ENCODE measurements around the gene RBKS.
A peak's percentile ranks its signal among the peaks of the same experiment; 100 is the strongest.
"Not testable (repeated sequence)": the region's sequence is repeated elsewhere in the genome, so short reads cannot be mapped to it uniquely, and the experiment has no call there.

The RBKS gene

DNA sequence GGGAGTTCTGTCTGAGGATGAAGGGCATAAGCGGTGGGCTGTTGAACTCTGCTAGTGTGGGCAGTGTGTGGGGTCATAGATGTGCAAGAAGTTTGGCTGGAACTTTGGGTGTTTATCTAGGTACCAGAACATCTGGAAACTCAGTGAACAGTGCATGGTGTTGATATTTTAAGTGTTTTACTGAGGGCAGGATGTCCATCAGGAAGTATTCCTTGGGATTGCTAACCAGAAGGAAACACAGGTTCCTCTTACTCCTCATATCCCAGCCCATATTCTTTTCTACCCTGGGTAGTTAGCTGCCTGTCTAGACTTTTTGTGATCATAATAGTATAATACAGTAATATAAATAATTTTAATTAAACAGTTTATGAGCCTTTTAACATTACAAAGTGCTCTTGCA lies 15.9 kb upstream of the RBKS start:
- no peak for DNase-seq (ENCODE audit: low read depth in 2 of 2)

DNA sequence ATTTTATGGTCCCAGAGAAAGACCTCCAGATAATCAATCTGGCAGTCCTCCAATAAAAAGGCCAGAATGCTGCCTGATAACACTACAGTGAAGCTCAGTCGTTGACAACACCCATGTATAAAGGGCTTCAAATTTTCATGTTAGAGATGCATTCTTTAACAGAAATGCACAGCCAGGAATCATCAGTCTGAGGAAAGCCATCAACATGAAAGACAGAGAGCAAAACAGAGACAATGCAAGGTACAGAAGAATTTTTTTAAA lies 14.1 kb upstream of the RBKS start:
- no peak for DNase-seq (ENCODE audit: low read depth in 2 of 2)

DNA sequence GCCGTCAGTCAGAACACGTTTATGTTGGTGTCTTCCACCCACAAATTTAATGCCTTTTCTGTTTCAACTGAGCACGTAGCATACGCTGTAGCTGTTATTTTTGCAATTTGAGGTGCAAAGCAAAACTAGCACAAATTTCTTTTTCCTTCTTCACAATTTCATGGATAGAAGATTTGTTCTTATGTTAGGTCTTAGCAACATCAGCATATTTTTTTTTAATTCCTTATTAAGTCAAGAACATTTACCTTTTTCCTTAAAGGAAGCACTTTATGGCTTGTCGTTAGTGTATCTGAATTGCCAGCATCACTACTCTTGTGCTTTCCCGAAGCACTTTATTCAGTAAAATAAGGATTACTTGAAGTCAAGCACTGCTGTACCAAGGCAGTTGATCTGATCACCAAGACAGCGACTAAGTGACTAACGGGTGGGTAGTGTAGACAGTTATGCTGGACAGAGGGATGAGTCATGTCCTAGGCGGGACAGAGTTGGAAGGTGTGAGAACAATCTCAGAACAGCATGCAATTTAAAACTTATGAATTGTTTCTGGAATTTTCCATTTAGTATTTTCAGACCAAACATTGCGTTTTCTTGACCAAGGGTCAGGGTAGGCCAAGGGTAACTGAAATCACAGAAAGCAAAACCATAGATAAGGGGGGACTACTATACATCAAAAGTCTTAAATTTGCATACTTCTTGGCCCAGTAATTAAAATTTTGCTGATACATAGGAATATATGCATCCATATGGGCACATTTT lies 13.6 kb upstream of the RBKS start:
- no peak for DNase-seq (ENCODE audit: low read depth in 2 of 2)

DNA sequence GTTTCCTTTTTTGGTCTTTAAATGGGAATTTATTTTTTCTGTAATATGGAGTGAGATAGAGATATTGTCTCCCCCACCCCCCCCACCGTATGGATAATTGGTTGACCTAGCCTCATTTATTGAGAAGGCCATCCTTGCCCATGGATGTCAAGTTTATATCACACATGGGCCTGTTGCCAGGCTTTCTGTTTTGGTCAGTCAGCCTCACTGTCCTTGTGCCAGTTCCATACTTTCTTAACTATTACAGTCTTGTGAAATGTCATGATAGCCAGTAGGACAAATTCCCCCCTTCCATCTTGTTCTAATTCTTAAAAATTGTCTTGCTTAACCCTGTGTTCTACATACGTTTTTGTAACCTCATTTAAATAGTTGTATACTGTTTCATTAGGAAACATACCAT lies 12.8 kb upstream of the RBKS start:
- DNase-seq (ENCODE audit: low read depth in 2 of 2): no peak

DNA sequence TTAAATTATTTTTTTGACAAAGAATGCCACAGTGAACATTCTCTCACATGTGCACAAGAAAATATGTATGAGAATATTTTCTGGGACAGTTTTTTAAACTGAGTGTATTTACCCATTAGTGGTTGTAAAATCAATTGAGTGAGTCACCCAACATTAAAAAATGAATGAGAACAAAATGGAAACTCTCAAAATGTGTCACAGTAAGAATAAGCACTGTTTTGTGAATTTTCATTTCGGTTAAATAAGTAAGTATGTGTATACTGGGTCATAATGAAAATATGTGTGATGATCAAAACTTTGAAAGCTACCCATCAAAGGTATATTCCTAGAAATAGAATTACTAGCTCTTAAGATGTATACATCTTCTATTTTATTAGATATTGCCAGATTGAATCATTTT lies 11.9 kb upstream of the RBKS start:
- no peak for DNase-seq (ENCODE audit: low read depth in 2 of 2)

DNA sequence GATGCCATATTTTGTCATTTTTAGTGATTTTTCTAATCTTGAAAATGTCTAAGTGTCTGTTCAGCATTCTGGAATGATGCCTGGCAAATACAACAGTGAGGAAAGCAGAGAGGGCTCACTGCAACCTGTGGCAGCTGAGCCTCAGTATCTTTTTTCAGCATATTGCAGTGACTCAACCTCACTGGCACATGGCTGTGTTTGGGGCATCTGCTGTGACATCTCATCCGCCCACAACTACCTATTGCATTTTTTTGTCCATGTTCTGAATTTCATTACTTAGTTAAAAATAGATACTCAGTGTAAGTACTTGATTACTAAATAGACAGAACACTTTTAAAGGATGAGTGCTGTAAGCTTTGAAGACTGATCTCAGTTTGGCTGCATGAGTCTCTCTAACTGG lies 11.0 kb upstream of the RBKS start:
- no peak for DNase-seq (ENCODE audit: low read depth in 2 of 2)

DNA sequence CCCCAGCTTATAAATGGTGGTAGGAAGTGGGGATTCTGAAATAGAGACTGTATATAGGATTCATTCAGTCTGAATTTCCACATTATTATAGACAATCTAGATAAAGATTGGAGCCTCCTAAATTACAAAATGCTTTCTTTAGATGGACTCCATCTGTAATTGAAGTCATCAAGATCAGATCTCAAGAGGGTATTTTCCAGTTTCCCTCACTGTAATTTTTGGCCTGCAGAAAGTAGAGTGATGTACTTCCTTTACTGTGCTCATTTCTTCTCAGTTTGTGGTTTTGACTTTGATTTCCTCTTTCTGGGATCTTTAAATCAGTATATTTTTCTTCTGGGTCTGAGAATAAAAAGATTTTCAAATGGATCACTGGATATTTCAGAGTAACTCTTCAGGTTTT lies 7.5 kb upstream of the RBKS start:
- DNase-seq (ENCODE audit: low read depth in 2 of 2): no peak

DNA sequence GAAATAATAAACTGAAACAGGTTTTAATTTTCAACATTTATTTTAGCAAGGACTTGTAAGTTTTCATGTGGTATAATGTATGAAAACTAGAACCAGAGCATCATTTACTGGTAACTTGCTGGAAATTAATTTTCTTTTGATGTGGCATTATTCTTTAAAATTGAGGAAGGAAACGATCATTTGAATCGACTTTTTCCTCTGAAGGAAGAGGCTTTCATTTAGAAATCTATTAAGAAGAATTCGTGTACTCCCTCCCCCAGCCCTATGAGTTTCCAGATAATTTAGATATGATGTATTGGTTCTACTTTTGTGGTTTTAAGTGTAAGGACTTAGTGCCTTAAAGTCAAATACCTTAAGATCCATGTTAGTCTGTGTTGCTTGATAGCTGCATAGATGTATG lies 2.8 kb upstream of the RBKS start:
- no peak for DNase-seq (ENCODE audit: low read depth in 2 of 2)

DNA sequence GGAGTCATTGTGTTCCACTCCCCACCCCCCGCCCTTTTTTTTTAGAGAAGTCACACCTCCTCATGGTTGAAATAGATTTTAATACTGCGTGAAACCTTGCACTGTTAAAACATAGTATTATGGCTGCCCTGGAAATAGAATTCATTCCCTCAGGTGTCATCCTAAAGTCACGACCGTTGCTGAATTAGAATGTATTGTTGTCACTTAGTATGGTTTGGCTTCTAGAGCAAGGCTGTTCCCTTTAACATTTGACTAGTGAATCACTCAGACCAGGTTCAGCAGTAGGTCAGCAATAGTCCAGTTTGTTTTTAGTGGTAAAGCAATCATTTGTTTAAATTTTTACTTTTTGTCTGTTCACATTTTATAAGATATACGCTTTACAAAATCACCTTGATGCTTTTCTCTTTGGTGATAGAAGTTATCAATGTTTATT lies 1.5 kb upstream of the RBKS start:
- DNase-seq (ENCODE audit: low read depth in 2 of 2): no peak

DNA sequence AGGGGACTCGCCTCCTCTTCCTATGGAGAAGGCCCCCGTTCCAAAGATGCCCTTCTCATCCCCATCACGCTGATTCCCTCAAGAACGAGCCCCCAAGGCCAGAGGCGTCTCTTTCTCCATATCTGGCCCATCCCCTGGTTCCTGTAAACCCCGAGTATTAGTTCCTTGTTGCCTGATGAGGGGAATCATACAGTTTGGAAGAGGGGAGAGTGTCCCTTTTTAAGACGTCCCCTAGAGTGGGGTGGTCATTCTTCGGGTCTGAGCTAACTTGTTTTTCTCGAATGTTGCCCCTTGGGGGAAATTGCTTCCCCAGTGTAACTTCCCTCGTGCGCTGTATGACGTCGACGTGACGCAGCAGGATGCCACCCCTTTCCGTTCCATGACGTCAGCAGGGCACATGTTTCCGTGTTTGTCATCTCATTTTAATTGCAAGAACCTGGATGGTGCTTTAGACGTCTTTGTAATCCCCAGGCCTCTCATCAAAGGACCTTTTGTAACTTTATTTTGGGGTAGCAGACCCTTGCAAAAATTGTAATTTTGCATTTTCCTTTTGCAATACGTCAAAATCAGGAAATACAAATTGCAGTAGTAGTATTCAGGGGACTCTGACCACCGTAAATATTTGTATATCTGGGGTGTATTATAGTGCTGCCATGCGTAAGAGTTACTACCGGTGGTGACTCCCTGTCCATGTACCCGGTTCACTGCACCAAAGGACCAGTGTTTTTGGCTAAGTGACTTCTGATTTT lies 911 bp upstream of the RBKS start:
- peak; percentile 68 to 79 for DNase-seq (ENCODE audit: low read depth in 2 of 2)

DNA sequence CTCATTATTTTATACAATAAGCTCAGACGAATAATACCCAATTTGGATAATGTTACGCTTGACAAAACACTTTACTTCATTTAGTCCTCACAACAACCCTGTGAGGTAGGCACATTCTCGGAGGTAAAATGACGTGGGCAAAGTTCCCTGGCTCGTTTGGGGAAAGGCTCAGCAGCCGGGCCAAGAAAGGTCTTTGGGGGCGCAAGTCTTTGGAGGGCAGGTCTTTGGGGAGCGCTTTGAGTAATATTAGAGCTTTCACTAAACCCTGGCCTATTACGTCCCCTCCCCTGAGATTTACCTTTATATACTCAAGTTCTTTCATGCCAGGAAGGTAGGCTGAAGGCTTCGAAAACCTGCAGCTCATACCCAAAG lies 427 bp downstream of the RBKS start:
- no peak for DNase-seq (ENCODE audit: low read depth in 2 of 2)

DNA sequence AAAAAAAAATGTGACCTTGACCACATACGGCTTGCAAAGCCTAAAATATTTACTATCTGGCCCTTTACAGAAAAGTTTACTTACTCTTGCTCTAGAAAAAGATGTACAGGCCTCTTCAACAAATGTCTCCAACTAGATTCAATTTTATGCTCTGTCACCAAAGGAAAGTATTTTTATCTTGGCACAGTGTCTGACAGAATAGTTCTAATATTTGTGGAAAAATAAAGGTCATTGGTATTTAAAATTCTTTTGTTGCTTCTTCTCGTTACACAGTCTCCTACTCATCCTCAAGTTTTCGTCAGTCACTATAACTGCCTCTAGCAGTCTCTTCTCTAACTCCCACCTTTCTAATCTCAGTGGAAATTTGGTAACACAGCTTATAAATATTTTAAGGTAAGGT lies 1.4 kb downstream of the RBKS start:
- no peak for DNase-seq (ENCODE audit: low read depth in 2 of 2)

DNA sequence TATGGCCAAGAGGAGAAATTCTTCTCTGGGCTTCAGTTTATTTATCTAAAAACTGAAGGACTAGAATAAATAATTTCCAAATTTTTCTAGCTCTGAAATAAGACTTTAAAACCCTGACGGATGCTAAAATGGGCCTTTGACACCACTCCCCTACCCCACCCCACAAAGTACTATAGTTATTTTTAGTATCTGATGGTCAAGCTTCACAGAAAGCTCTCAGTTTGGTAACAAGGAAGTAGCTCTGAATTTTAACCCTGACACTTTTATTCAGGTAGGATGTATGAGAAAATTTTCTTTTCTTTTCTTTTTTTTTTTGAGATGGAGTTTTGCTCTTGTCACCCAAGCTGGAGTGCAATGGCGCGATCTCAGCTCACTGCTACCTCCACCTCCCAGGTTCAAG lies 2.4 kb downstream of the RBKS start:
- no peak for DNase-seq (ENCODE audit: low read depth in 2 of 2)

DNA sequence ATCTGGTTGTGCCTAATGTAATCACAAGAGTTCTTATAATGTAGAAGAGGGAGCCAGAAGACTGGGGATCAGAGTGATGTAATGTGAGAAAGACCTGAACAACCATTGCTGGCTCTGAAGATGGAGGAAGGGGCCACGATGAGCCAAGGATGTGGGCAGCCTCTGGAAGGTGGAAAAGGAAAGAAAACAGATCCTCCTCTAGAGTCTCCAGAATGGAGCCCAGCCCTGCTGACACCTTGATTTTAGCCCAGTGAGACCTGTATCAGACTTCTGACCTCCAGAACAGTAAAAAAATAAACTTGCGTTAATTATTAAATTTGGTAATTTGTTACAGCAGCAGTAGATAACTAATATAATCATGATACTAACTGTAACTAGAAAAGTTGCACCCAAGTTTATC lies 3.1 kb downstream of the RBKS start:
- DNase-seq (ENCODE audit: low read depth in 2 of 2): no peak

DNA sequence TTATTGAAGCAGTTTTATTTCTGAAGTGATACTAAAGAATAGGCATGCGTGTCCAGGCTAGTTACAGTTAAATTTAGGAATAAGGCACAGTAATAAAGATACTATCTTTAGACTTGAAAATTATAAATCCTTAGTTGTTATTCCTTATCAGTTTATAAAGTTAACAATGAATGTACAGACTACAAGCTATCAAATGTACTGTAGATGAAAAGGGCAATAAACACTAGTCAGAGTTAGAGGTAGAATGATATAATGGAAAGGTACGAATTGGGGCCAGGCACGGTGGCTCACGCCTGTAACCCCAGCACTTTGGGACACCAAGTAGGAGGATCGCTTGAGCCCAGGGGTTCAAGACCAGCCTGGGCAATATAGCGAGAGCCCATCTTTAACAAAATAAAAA lies 3.9 kb downstream of the RBKS start:
- DNase-seq (ENCODE audit: low read depth in 2 of 2): no peak

DNA sequence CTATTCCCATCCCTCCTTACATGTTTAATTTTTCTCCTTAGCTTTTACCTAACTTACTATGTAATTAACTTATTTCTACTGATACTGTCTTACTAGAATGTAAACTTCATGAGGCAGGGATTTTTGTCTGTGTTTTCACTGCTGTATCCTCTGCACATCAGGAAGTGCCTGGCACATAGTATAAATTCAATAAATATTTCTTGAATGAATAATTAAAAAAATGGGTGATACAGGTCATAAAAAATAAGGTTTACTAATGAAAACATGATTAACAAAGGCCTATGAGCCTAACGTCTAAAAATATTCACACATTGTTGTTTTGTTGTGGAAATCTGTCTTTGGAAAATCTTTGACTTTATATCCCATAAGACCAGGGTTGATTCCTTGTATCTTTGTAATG lies 4.5 kb downstream of the RBKS start:
- no peak for DNase-seq (ENCODE audit: low read depth in 2 of 2)

DNA sequence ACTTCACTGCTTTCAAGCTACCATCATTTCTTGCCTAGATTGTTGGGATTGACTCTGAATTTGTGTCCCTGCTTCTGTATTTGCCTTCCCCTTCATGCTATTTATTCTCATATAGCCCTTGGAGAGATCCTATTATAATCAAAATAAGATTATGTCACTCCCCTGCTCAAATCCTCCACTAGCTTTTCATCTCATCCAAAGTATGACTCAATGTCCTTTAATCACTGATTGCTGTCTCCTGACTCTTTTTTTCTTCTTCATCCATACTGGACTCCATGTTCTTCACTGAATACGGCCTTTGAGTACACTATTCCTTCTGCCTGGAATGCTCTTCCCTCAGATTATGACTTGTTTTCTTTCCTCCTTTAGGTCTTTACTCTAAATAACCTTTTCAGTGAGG lies 5.0 kb downstream of the RBKS start:
- no peak for DNase-seq (ENCODE audit: low read depth in 2 of 2)

DNA sequence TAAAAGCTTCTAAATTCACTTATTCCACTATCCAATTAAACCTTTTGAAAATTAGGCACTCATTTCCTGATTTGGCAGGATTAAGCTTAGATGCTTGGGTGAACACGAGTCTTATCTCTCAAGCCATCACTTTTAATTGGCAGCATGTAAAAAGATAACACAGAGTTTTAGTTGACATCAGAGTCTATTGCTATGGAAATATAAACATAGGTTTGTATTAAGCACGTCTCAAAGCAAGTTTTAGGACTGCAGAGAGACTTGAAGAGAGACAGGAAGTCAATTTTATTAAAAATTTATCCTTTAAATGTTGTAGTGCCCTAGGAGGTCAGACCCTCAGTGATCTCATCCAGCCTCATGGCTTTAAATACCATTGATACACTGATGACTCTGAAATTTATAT lies 5.6 kb downstream of the RBKS start:
- DNase-seq (ENCODE audit: low read depth in 2 of 2): no peak

DNA sequence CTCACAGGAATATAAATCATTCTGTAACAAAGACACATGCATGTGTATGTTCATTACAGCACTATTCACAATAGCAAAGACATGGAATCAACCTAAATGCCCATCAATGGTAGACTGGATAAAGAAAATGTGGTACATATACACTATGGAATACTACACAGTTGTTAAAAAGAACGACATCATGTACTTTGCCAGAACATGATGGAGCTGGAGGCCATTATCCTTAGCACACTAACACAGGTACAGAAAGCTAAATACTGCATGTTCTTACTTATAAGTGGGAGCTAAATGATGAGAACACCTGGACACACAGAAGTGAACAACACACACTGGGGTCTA lies 7.6 kb downstream of the RBKS start:
- not testable (repeated sequence) for DNase-seq (ENCODE audit: low read depth in 2 of 2)

DNA sequence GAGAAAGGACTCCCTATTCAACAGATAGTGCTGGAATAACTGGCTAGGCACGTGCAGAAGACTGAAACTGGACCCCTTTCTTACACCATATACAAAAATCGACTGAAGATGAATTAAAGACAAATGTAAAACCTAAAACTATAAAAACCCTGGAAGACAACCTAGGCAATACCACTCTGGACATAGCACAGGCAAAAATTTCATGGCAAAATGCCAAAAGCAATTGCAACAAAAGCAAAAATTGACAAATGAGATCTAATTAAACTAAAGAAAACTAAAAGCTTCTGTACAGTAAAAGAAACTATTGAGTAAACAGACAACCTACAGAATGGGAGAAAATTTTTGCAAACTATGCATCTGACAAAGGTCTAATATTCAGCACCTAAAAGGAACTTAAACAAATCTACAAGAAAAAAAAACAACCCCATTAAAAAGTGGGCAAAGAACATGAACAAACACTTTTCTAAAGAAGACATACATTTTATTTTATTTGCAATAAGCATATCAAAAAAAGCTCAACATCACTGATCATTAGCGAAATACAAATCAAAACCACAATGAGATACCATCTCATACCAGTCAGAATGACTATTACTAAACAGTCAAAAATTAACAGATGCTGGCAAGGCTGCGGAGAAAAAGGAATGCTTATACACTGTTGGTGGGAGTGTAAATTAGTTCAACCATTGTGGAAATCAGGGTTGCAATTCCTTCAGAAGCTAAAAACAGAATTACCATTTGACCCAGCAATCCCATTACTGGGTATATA lies 8.2 kb downstream of the RBKS start:
- DNase-seq (ENCODE audit: low read depth in 2 of 2): not testable (repeated sequence)

DNA sequence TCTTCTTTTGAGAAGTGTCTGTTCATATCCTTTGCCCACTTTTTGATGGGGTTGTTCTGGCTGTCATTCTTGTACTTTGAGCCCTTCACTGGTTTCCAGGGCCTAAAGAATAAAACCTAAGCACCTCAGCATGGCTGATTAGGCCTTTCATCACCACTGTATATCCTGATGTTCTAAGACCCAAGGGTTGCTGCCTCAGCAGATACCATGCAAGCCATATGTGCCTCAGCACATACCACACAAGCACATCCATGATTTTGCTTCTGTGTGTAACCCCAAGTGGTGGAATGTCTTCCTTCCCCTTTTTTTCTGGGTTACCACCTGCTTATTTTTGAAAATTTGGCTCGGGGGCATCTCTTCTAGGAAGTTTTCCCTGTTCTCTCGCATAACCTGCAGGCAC lies 11.4 kb downstream of the RBKS start:
- no peak for DNase-seq (ENCODE audit: low read depth in 2 of 2)

DNA sequence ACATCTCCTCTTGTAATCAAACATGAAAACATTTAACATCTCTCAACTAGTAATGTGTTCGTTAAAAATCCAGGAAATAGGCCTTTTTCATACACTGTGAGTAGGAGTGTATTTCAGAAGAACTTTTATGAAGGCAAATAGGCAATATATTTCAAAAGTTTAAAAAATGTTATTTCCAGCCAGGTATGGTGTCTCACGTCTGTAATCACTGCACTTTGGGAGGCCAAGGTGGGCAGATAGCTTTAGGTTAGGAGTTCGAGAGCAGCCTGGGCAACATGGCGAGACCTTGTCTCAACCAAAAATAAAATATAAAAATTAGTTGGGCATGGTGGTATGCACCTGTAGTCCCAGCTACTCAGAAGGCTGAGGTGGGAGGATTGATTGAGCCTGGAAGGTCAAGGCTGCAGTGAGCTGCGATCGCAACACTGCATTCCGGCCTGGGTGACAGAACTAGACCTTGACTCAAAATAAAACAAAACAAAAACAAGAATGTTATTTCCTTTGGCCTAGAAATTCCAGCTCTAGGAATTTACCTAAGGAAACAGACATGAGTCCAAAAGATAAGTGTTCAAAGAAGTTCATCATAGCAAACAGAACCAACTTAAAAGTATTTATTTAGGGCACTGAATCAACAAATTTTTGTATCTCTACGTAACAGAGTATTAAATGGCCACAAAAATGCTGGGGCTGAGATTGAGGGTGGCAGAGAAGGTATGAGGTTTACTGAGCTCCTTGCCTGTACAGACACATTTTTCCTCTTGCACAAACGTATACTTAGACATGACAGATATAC lies 14.9 kb downstream of the RBKS start:
- DNase-seq (ENCODE audit: low read depth in 2 of 2): no peak

DNA sequence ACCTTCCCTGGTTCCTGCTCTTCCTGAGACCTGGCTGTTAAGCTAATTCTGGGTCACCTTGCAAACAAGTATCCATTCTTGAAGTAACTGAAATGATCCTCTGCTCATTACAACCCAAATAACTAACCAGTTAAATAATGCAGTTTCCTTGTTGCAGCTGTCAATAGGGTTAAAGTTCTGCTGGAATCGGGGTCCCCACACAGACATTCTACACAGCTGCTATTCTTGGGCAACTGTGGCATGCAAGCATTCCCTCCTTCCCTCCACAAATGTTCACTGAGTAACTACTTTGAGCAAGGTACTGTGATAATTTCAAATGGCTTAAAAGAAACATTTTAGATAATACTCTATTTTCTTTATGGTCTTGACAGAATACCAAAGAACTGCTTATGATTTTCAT lies 17.1 kb downstream of the RBKS start:
- DNase-seq (ENCODE audit: low read depth in 2 of 2): no peak

Measured in stimulated activated CD4-positive, alpha-beta T cell treated with anti-CD3 and anti-CD28 coated beads, Interleukin-1b, Interleukin-23, amount 100 ng/mL, for 1 hour (primary cell).